ENCODE results near the gene IKBKE. TPM values are rescaled to one million over a fixed set of nuclear protein-coding genes. Genes with fewer than 3 reads are reported as not detected.

IKBKE gene
- total RNA-seq (1 to 10 TPM in 6 of 7 donors, under 1 TPM in 1; 0.86 to 3.9 (median 2.6) TPM), polyA plus RNA-seq (1 to 10 TPM; 1.2 to 1.3 TPM)
- long read RNA-seq, donor 1, partial matches to known transcripts: 0 of 9 reads
- long read RNA-seq, donor 1, other reads (novel, unspliced or antisense): 2 of 9 reads
- long read RNA-seq, donor 2, partial matches to known transcripts: 0 of 1 reads
- long read RNA-seq, donor 2, other reads (novel, unspliced or antisense): 0 of 1 reads
- long read RNA-seq, donor 3, partial matches to known transcripts: 1 of 4 reads
- long read RNA-seq, donor 3, other reads (novel, unspliced or antisense): 1 of 4 reads

- H3K4me3 ChIP-seq: peak within 1 kb of the TSS; percentile 47
- DNase-seq: peak in 3 of 5 donors; percentile 30 to 55 (median 46)
- intact Hi-C loops (cut with DNase I): loop anchor here in 2 of 4 donors (10.0 kb wide), 1 partner anchor 445 kb away; no protein-coding TSS in a partner anchor
- peaks cover 9% of the 10 kb centered on the region for H3K4me1 ChIP-seq (ENCODE audit: insufficient read depth)
- no peak for TF ChIP-seq EP300 (IDR thresholded peaks at IDR 0.05)
- no peaks in the 10 kb centered on the region for H3K27me3 ChIP-seq
- 12 to 19% (median 12%) methylated on average over 10 of the region's 10 CpGs for WGBS, 3 donors
- no peaks in the 10 kb centered on the region for H3K9me3 ChIP-seq
- no peaks in the 10 kb centered on the region for H3K36me3 ChIP-seq
- H3K27ac ChIP-seq: no peak within 1 kb of the TSS
These were observed at the start of gene IKBKE for GRCh38 chr1:206469933-206470691. IKBKE (plus strand) TSS chr1:206470476; CDS start chr1:206473228, 2,752 bp downstream.

- H3K27me3 ChIP-seq: no peaks in the 10 kb centered on the region
- H3K9me3 ChIP-seq: no peaks in the 10 kb centered on the region
- no peaks in the 10 kb centered on the region for H3K36me3 ChIP-seq
- H3K4me3 ChIP-seq: no peak overlapping the region
- 91 to 94% (median 93%) methylated on average over 11 of the region's 11 CpGs for WGBS, 3 donors
- H3K4me1 ChIP-seq (ENCODE audit: insufficient read depth): no peaks in the 10 kb centered on the region
- DNase-seq: no peak
- H3K27ac ChIP-seq: no peak overlapping the region
- TF ChIP-seq POLR2A (IDR thresholded peaks at IDR 0.05) (no peak), EP300 (IDR thresholded peaks at IDR 0.05) (no peak), CTCF (IDR thresholded peaks at IDR 0.05) (no peak)
- intact Hi-C loops (cut with DNase I): no loop called here
These were observed 48.5 kb upstream of the IKBKE start for GRCh38 chr1:206421616-206422340.

GRCh38 chr1:206422525-206422924 is 47.8 kb upstream of the IKBKE start:
- no peaks in the 10 kb centered on the region for H3K27me3 ChIP-seq
- intact Hi-C loops (cut with DNase I): no loop called here
- 83 to 95% (median 91%) methylated on average over 1 of the region's 1 CpG for WGBS, 3 donors

GRCh38 chr1:206427291-206427690 is 43.0 kb upstream of the IKBKE start:
- H3K9me3 ChIP-seq: no peaks in the 10 kb centered on the region
- intact Hi-C loops (cut with DNase I): no loop called here
- no peaks in the 10 kb centered on the region for H3K36me3 ChIP-seq

More at GRCh38 chr1:206422525-206422924, 47.8 kb upstream of the IKBKE start:
- DNase-seq: no peak
- no peaks in the 10 kb centered on the region for H3K36me3 ChIP-seq
- no peak overlapping the region for H3K27ac ChIP-seq
- H3K4me3 ChIP-seq: no peak overlapping the region
- H3K4me1 ChIP-seq (ENCODE audit: insufficient read depth): no peaks in the 10 kb centered on the region
- no peaks in the 10 kb centered on the region for H3K9me3 ChIP-seq
- TF ChIP-seq EP300 (IDR thresholded peaks at IDR 0.05) (no peak), POLR2A (IDR thresholded peaks at IDR 0.05) (no peak), CTCF (IDR thresholded peaks at IDR 0.05) (no peak)

More at GRCh38 chr1:206427291-206427690, 43.0 kb upstream of the IKBKE start:
- no peak for DNase-seq
- Histone ChIP-seq H3K4me1 (ENCODE audit: insufficient read depth) (peaks cover 13% of the 10 kb centered on the region), H3K4me3 (no peak overlapping the region), H3K27me3 (no peaks in the 10 kb centered on the region), H3K27ac (no peak overlapping the region)
- TF ChIP-seq POLR2A (IDR thresholded peaks at IDR 0.05) (no peak), EP300 (IDR thresholded peaks at IDR 0.05) (no peak), CTCF (IDR thresholded peaks at IDR 0.05) (no peak)
- 66 to 84% (median 83%) methylated on average over 6 of the region's 6 CpGs for WGBS, 3 donors
